Right atrium auricular region (tissue), 2 donors: ENCODE measurements around the gene TFRC. TPM values are rescaled to one million over a fixed set of nuclear protein-coding genes. Genes with fewer than 3 reads are reported as not detected.
"Not testable (repeated sequence)": the region's sequence is repeated elsewhere in the genome, so short reads cannot be mapped to it uniquely, and the experiment has no call there.

Source experiments
- DNase-seq: peaks from one replicate; pipeline ENCODE4 v3.0.0-alpha.2; 2019; ENCODE audit warnings: low spot score
- H3K27ac ChIP-seq, 2 donors: fragments of 200-600 bp; sonication (generic); 1 replicate in 1 of 2; 2 replicates in 1 of 2; pipeline ENCODE4 v1.5.1; 2016 to 2019
- H3K27me3 ChIP-seq, 2 donors: fragments of 200-600 bp; sonication (generic); one replicate each; pipeline versions ENCODE4 v1.5.1 to v1.6.0; 2017 to 2019
- H3K36me3 ChIP-seq: fragments of 200-600 bp; sonication (generic); one replicate; pipeline ENCODE4 v1.5.1; 2016
- H3K4me1 ChIP-seq, 2 donors: fragments of 200-600 bp; sonication (generic); one replicate each; pipeline versions ENCODE4 v1.5.1 to v1.6.0; 2017 to 2019
- H3K4me3 ChIP-seq, 2 donors: fragments of 200-600 bp; sonication (generic); 1 replicate in 1 of 2; 2 replicates in 1 of 2; pipeline ENCODE4 v1.5.1; 2017 to 2019; ENCODE audit warnings: mild to moderate bottlenecking in 1 of 2, moderate library complexity in 1 of 2
- H3K9me3 ChIP-seq, 2 donors: fragments of 200-600 bp; sonication (generic); one replicate each; pipeline ENCODE4 v1.5.1; 2019
- CTCF ChIP-seq, 2 donors: fragments of 200-600 bp; sonication (generic); IDR thresholded peaks; one replicate each; pipeline ENCODE4 v1.5.1; 2019; ENCODE audit warnings: antibody characterized with exemption in 2 of 2
- total RNA-seq, 2 donors: library from RNA; depleted of rRNA; stranded (reverse); fragments of >200 nt; gene quantifications; one replicate each; pipeline ENCODE4 v1.1.0, GENCODE V29; 2016

TFRC gene
- total RNA-seq, 2 donors from 2014 or later: 47.9 to 98.0 TPM

DNA sequence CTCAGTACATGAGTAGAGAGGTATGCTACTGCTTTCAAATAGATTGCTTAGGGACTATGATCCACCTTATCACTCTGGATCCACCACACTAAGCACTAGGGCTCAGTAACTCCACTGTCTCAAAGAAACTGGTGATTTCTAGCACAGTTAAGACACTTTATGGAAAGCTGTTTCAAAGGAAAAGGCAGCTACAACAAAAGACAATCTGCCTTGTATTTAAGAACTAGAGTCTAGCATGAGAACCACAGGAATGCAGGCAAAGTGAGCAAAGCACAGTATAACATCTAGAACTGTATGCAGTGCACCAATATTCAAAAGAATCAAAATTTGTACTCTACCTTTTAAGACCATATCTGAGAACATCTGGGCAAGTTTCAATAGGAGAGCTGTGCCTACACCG lies 17.9 kb downstream of the TFRC start:
- H3K36me3 ChIP-seq: peaks cover 100% of the 10 kb centered on the region
- DNase-seq: no peak
- H3K27ac ChIP-seq: no peak overlapping the region
- TF ChIP-seq CTCF (IDR thresholded peaks at IDR 0.05): no peak
- H3K9me3 ChIP-seq: no peaks in the 10 kb centered on the region
- H3K4me1 ChIP-seq: no peaks in the 10 kb centered on the region
- no peak overlapping the region for H3K4me3 ChIP-seq
- H3K27me3 ChIP-seq: no peaks in the 10 kb centered on the region

DNA sequence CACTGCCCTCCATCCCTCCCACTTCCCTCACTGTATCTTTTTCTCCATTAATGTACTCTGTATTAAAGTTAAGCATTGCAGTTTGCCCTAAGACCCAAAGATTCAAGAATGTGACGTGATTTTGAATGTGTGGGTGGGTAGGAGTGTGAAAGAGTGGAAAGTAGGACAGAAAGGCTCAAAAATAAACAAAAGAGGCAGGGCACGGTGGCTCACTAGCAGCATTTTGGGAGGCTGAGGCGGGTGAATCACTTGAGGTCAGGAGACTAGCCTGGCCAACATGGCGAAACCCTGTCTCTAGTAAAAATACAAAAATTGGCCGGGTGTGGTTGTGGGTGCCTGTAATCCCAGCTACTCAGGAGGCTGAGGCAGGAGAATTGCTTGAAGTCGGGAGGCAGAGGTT lies 18.4 kb downstream of the TFRC start:
- H3K36me3 ChIP-seq: peaks cover 100% of the 10 kb centered on the region
- H3K27me3 ChIP-seq: no peaks in the 10 kb centered on the region
- H3K9me3 ChIP-seq: no peaks in the 10 kb centered on the region
- H3K4me1 ChIP-seq: no peaks in the 10 kb centered on the region
- no peak for TF ChIP-seq CTCF (IDR thresholded peaks at IDR 0.05)
- no peak overlapping the region for H3K4me3 ChIP-seq
- no peak overlapping the region for H3K27ac ChIP-seq
- no peak for DNase-seq

GRCh38 chr3:196063049-196063448 lies 18.8 kb downstream of the TFRC start:
- Histone ChIP-seq H3K27ac (no peak overlapping the region), H3K36me3 (peaks cover 100% of the 10 kb centered on the region), H3K4me1 (no peaks in the 10 kb centered on the region), H3K9me3 (no peaks in the 10 kb centered on the region), H3K27me3 (no peaks in the 10 kb centered on the region), H3K4me3 (no peak overlapping the region)
- no peak for TF ChIP-seq CTCF (IDR thresholded peaks at IDR 0.05)
- DNase-seq: no peak

GRCh38 chr3:196060834-196061233 lies 21.1 kb downstream of the TFRC start:
- DNase-seq: no peak
- no peak for TF ChIP-seq CTCF (IDR thresholded peaks at IDR 0.05)
- no peaks in the 10 kb centered on the region for H3K27me3 ChIP-seq

GRCh38 chr3:196057760-196058331 lies 24.0 kb downstream of the TFRC start:
- no peaks in the 10 kb centered on the region for H3K4me1 ChIP-seq
- H3K27me3 ChIP-seq: no peaks in the 10 kb centered on the region
- no peak for DNase-seq
- H3K9me3 ChIP-seq: no peaks in the 10 kb centered on the region
- no peak overlapping the region for H3K4me3 ChIP-seq
- peaks cover 100% of the 10 kb centered on the region for H3K36me3 ChIP-seq
- no peak overlapping the region for H3K27ac ChIP-seq
- no peak for TF ChIP-seq CTCF (IDR thresholded peaks at IDR 0.05)

More at GRCh38 chr3:196060834-196061233, 21.1 kb downstream of the TFRC start:
- H3K4me3 ChIP-seq: no peak overlapping the region
- peaks cover 100% of the 10 kb centered on the region for H3K36me3 ChIP-seq
- no peaks in the 10 kb centered on the region for H3K9me3 ChIP-seq
- H3K4me1 ChIP-seq: no peaks in the 10 kb centered on the region
- H3K27ac ChIP-seq: no peak overlapping the region

GRCh38 chr3:196056371-196056770 lies 25.5 kb downstream of the TFRC start:
- not testable (repeated sequence) for DNase-seq, H3K4me1 ChIP-seq, H3K27ac ChIP-seq, H3K4me3 ChIP-seq, H3K27me3 ChIP-seq, H3K9me3 ChIP-seq
- peaks cover 100% of the 10 kb centered on the region for H3K36me3 ChIP-seq
